DMS 273 (cell line): ENCODE measurements around the gene GCN1.

Source experiments
- DNase-seq: peaks from one replicate; lab custom pipeline; 2025; ENCODE audit not compliant: unreplicated experiment; lab: John Stamatoyannopoulos, UW

Gene GCN1

DNA sequence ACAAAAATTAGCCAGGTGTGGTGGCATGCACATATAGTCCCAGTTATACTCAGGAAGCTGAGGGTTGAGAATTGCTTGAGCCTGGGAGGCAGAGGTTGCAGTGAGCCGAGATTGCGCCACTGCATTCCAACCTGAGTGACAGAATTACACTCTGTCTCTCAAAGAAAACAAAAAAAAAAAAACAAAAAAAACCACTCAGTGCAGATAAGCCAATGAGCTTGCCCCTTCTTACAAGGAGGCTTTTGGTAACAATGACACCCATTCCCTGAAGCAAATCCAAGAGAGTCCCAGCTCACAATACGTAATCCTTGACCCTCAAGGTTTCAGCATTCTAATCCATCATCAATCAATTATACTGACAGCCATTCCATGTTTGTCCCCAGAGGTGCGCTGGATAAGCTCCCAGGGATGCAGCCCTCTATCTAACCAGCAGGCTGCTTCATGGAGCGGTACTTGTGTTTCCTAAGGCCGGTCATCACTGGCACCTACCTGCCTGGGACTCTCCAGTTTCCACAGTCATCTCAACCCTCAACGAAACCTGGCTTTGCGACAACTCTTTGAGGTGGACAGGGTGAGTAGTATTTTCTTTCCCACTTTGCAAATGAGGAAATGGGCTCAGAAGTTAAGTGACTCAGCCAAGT lies 12.4 kb downstream of the GCN1 start:
- DNase-seq = no peak

DNA sequence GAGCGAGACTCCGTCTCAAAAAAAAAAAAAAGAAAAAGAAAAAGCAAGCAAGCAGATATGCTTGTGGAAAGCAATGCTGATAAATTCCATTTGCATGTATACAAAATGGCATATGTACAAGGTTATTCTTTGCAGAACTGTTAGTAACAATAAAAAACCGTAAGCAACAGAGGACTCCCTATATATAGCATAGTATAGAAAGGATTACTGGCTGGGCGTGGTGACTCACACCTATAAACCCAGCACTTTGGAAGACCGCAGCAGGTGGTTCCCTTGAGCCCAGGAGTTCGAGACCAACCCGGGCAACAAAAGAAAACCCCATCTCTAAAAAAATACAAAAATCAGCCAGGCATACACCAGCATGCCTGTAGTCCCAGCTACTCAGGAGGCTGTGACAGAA lies 13.5 kb downstream of the GCN1 start:
- DNase-seq = no peak

DNA sequence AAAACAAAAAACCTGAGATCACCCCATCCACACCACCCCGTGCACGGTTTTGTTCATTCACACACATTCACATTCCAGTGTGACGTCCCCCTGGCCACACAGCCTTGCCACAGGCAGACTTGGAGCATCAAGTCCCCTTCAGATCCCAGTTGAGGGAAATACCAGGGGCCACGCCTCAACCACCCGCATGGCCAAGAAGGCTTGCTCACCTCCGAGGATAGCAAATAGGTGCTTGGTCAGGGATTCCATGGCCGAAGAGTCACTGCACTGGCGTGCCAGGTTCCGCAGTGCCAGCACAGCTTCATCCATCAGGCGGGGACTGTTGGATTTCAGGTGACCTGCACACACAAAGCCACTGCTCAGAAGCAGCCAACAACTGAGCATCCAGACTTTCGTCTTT lies 19.0 kb downstream of the GCN1 start:
- DNase-seq = no peak

DNA sequence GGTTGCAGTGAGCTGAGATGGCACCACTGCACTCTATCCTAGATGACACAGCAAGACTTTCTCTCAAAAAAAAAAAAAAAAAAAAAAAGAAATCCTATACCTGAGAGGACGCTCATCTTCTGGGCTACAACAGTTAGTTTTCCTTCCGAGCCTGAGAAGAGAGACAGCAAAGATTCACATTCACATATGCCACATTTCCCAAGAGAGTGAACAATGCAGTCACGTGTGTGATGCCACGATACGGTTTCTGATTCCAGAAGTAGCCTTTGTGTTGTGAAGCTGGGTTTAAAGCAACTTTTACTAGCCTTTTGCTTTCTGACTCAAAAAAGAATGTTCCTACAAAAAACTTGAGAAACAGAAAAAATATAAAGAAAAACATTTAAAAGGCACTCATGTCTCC lies 19.5 kb downstream of the GCN1 start:
- DNase-seq = no peak

DNA sequence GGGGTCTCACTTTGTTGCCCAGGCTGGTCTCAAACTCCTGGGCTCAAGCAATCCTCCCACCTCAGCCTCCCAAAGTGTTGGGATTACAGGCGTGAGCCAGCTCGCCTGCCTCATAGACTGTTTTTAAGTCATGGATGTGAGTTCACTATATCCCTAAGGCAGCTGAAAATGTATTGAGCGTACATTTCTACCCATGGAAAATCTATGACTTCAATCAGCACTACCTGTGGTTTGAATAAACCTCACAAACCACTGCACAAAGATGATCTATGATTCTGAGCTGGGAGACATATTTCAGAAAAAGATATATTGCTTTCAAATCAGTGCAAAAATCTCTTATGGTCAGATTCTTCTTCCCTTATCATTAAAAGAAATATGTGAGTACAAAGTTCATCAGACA lies 22.5 kb downstream of the GCN1 start:
- no peak for DNase-seq

DNA sequence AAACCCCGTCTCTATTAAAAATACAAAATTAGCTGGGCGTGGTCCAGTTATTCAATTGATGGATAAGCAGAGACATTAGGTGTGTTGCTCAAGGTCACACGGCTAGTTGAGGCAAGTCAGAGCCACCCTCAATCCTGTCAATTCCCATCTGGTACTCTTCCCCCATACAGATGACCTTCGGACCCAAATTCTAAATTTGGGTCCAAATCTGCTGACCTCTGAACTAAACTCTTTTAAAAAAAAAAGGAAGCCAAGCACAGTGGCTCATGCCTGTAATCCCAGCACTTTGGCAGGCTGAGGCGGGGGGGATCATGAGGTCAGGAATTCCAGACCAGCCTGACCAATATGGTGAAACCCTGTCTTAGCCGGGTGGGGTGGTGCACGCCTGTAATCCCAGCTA lies 23.9 kb downstream of the GCN1 start:
- no peak for DNase-seq

DNA sequence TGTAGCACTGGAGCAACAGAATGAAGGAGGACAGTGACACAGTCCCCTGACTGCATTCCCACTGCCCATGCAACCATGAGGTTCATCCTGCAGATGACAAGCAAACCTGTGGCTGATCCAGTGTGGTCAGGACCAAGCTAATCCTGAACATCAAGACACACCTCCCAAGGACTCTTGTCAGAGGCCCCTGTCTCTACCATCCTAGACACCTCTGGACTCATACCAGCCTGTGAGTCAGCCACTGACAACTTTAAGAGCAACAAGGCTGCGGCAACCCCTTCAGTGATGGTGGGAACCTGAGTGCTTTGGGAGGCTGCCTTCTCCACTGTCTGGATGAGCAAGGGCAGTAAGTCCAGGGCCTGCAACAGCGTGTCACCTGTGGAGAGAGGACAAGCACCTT lies 24.6 kb downstream of the GCN1 start:
- no peak for DNase-seq

DNA sequence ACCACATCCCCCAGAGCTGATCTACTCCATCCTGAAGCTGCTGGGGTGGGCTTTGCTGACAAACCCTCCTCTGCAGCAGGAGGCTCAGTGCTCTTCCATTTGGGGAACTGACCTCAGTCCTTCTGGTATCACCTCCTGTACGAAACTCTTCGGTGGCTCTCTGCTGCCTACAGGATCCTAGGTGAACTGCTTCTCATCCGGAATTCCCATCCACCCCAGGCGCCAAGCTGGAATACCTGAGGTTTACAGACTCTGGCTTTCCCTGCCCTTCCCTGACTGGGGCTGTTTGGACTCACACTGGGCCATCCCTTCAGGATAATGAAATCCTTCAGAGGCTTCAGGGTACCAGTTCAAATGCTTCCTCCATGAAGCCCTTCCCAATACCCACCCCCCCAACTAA lies 26.2 kb downstream of the GCN1 start:
- no peak for DNase-seq

DNA sequence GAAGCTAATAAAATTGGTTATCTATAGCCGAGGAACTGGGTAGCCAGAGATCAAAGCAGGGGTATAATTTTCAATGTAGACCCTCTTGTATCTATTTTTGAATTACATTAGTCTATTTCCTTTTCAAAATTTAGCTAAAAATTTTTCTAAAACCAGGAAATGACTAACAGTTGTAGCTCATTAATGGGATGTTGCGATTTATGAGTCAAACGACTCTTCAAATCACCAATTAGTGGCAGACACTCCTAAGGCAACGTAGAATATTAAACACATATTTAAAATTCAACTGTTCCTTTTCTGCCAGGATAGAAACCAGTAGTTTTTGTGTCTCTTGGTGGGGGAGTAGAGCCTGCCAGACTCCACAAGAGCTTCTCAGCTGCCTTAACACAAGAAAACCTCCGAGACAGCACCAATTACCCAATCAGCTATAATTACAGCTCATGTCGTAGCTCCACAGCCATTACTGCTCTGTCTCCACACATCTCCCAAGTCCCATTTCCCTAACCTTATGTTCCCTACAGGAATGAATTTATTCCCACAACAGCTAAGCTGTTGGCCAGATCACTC lies 26.9 kb downstream of the GCN1 start:
- no peak for DNase-seq

DNA sequence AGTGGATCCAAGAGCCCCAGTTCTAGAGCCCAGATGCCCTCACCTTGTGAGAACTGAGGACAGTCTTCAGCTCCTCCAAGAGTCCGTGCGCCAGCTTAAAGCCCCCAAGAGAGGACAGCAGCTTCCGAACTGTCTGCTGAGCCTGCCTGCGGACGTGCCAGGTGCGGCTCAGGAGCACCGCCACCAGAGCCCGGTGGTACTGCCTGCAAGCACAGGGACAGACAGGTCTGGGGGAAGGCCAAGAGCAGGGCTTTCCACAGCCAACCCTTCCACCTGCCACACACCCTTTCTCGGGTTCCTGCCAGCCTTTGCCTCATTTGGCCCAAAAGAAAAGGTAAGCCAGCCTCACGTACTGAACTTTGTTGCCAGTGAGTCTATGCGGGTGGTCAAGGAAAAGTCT lies 30.2 kb downstream of the GCN1 start:
- no peak for DNase-seq

DNA sequence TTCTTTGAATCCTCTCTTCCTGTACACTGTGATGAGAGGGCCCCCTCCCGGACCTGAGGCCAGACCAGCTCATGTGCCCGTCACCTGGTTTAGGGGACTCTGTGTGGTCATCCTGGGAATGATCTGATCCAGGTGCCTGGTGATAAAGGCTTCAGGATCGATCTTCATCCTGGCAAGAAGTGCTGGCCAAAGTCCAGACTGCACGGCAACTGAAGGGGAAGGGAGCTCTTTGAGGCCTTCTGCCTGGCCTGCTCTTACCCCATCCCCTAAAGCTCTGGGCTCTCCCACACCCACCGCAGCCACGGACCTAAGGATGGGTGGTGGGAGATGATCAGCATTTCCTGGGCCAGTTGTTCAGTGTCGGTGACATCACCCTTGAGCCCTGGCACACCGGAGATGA lies 31.8 kb downstream of the GCN1 start:
- no peak for DNase-seq

DNA sequence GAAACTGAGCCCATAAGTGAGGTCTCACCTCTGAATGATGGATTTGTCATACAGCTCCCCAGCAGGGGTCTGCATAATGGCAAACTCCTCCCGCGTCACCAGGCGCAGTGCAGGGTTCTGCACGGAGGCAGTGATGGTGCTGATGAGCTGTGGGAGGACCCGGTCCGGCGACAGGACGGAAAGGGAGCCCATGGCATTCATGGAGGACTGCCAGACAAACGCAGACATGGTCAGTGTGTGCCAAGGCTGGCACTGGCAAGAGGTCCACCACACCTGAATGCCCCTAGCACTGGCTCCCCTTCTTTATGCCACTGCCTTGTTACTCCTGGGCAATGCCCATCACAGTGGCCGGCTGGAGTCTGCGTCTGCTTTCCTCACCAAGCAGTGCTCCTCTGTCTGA lies 32.7 kb downstream of the GCN1 start:
- DNase-seq = no peak

DNA sequence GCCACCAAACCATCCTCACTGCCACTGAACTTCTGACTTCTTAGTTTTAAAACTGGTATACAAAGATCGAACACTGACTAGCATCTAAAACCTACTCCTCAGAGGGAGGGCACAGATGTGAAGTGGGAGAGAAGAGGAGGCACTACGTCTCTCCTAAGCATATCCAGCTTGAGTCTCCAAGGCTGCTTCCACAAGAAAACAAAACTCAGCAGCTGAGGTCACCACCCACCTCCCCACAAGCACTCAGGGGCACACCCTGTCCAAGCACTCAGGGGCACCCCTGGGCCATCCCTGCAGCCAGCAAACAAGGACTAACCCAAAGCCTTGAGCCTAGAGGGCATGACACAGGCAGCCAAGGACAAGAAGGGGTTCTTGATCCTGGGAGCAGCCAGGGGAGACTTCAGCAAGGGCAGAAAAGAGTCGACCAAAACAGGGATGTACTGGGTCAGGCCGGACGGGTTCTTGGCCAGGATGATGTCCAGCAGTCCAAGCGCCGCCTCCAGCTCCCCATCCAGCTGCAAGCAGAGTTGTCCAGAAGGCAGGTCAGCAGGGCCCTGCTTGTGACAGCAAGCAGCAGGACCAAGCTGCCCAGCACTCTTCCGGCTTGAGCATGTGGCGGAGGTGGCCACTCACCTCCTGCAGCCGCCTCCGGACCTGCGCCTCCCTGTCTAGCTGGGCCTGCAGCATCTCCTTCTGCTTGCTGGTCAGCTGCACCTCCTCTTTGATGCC lies 34.8 kb downstream of the GCN1 start:
- no peak for DNase-seq

DNA sequence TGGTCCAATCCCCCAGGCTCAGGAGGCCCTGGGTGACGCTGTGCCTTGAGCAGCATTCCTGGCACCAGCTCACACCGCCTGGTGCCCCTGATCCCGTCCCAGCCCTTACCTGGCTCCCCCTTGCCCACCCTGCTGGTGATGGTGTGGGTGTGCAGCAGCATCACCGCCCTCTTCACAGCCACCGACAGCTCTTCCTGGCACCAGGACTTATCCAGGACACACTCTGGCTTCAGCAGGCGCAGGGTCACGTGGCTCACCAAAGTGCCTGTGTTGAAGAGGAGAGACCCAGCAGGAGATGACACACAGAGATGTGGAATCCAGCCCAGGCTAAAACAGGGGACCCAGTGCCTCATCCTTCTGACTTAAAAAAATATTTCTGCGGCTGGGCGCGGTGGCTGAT lies 36.2 kb downstream of the GCN1 start:
- no peak for DNase-seq

DNA sequence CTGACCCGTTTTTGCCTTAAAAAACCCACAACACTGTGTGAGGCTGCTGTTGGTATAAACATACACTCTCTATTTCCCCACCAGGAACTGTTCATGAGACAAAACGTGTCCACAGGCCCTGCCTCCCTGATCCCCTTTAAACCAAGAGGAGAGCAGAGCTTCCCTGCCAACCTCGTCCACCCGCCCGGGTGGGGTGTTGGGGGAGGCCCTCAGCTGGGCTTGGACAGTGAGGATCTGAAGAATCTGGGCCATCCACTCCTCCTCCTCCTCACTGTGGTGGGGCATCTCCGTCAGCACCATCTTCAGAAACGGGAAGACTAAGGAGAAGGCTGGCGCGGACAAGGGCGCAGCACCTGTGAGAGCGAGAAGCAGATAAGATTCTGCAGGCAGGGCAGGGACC lies 36.8 kb downstream of the GCN1 start:
- DNase-seq = no peak

DNA sequence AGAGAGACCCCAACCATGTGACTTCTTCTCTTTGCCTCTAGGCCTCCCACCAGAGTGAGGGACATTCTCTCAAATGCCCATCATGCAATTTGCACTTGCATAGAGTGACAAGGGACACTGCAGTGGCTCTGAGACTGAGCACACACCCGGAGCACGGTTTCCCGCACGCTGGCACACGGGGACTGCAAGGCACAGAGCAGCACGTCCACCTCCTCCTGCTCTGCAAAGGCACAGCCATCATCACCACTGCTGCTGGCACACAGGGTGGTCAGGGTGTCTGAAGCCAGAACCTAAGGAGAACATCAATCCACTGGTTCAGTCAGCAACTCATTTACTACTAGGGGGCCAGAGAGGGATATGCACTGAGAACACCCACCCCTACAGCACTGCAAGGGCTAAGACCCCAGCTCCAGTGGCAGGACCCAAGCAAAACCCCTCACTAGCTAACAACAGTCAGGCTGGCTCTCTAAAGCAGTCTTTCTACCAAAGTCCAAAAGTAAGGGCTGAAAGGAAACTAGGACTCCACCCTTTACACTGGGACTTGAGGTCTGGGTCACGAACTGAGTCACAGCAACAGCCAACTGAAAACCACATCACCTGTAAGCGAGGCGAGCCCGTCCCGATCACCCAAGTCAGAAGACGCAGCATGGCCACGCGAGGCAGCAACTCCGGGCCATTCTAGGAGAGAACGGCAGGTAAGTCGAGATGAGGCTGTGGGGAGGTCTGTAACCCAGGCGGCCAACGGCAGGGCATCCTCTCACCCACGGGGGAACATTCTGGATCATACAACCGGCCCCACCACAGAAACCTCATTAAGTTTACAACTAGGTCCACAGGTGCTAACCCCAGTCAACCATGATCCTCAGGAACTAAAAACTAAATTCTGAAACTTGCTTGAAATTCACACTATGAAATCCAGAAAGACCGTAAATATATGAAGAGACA lies 37.9 kb downstream of the GCN1 start:
- no peak for DNase-seq

DNA sequence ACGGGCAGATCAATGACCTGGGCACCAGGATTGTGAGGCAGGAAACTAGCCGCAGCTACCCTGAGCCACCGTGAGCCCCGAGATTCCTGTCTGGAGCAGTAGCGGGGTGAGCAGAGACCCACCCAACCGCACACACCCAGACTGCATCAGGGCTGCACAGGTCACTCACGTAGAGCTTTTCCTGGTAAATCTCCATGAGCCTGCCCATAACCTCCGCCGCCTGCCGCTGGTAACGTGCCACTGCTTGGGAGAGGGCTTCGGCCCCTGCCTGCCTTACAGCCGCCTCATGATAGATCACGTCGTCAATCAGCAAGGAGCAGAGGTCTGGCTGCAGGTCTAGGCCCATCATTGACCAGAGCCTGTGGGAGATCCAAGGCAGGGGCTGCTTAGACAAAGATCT lies 39.4 kb downstream of the GCN1 start:
- no peak for DNase-seq

DNA sequence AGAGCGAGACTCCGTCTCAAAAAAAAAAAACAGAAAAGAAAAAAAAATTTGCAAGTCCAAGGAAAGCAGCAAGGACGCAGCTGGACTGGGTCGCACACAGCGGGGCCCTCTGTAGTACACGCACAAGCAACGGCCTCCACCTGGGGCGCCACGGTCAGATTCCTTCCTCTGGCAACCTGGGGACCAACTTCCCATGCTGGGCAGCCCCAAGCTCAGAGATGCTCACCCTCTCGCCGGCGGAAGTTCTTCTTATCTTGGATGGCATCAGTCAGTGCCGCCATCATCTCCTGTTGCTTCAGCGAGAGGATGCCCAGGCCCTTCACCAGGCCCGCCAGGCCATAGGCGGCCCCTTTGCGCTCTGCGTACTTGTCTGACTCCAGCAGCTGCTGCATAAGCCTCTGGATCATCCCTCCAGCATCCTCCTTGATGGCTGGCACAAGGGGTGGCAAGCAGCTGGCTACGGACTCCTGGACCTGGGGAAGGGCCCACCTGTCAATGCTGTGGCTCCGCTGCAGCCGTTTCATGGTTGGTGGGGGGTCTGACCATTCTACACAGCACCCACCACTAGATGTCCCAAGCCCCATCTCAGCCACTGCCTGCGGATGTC lies 43.5 kb downstream of the GCN1 start:
- no peak for DNase-seq

DNA sequence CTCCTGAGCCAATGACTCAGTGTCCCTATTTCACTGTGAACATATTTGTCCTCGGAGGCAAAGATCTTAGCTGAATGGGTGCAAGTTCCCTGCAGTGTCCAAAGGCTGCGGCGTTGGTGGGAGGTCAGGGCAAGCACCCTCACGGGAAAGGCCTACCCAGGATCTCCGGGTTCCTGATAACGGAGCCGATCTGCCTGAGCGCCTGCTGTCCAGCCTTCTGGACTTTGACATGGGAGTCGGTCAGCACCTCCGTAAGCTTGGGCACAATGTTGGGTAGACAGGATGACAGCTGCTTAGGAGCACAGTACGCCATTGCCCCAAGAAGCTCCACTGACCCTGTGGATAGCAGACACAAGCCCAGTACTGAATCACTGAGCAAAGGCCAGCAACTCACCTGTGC lies 46.5 kb downstream of the GCN1 start:
- DNase-seq = no peak

DNA sequence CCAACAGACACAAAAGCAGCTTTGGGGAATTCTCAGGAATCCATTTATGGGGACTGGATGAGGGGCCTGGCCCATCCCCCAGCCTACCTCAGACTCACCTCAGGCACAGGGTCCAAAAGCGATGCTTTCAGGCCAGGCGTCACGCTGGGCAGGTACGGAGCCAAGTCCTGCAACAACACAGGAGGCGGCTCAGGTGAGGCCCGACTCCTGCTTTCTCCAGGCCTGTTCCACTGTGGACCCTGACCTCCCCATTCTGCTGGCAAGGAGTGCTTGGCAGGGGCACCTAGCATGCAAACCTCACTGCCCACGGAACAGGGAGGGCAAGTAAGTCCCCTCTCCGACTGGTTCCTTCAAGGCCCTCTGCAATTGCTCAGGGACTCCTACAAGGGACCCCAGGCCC lies 49.4 kb downstream of the GCN1 start:
- no peak for DNase-seq

DNA sequence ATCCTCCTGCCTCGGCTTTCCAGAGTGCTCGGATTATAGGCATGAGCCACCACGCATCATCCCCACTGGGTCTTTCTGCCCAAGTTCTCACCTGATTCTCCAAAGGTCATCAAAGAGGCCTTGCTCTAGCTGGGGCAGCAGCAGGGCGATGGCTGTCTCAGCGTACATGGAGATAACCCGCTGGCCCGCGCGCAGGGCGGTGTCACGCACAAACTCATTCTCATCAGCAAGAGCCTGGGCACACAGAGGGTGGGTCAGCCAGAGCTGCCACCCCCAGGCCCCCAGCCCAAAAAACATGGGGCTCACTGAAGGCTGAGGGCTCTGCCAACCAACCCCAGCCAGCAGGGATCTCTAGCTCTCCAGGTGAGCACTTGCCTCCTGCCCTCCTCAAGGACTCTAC lies 50.3 kb downstream of the GCN1 start:
- DNase-seq = no peak
